DOHH2 (cell line): ENCODE results near the gene HYAL1.

Source experiments
- H3F3A ChIP-seq: fragments of 200-600 bp; sonication (generic), shearing (Covaris generic); 2 replicates; pipeline ENCODE4 v1.6.0; 2016; ENCODE audit warnings: antibody characterized with exemption, mild to moderate bottlenecking; ENCODE audit not compliant: control insufficient read depth, insufficient read depth
- H3K27ac ChIP-seq: fragments of 200-600 bp; sonication (generic); 2 replicates; pipeline ENCODE4 v1.5.1; 2014; ENCODE audit warnings: low read depth, mild to moderate bottlenecking, low read length, moderate library complexity
- H3K27me3 ChIP-seq: fragments of 200-600 bp; sonication (generic); 2 replicates; pipeline ENCODE4 v1.6.1; 2014; ENCODE audit warnings: mild to moderate bottlenecking, low read length, mixed read lengths; ENCODE audit not compliant: control insufficient read depth
- H3K36me3 ChIP-seq: fragments of 200-600 bp; sonication (generic); 2 replicates; pipeline ENCODE4 v1.6.1; 2014; ENCODE audit warnings: mild to moderate bottlenecking, low read length, moderate library complexity, mixed read lengths; ENCODE audit not compliant: control insufficient read depth
- H3K4me1 ChIP-seq: fragments of 200-600 bp; sonication (generic); 2 replicates; pipeline ENCODE4 v1.6.1; 2014; ENCODE audit warnings: mild to moderate bottlenecking, low read length, mixed read lengths; ENCODE audit not compliant: control insufficient read depth
- H3K4me2 ChIP-seq: fragments of 200-600 bp; sonication (generic); 2 replicates; pipeline ENCODE4 v1.6.0; 2014; ENCODE audit warnings: mild to moderate bottlenecking, low read length, moderate library complexity
- H3K4me3 ChIP-seq: fragments of 200-600 bp; sonication (generic); 2 replicates; pipeline ENCODE4 v1.5.1; 2014; ENCODE audit warnings: mild to moderate bottlenecking, low read length, mixed read lengths
- H3K79me2 ChIP-seq: fragments of 200-600 bp; sonication (generic); 2 replicates; pipeline ENCODE4 v1.6.1; 2014; ENCODE audit warnings: mild to moderate bottlenecking, low read length, mixed read lengths; ENCODE audit not compliant: control insufficient read depth
- H3K9me2 ChIP-seq: fragments of 200-600 bp; sonication (generic); replicated peaks from 2 replicates; pipeline ENCODE4 v1.6.1; 2014; ENCODE audit warnings: mild to moderate bottlenecking, low read length, mixed read lengths; ENCODE audit not compliant: control insufficient read depth
- H3K9me3 ChIP-seq: fragments of 200-600 bp; sonication (generic); 2 replicates; pipeline ENCODE4 v1.6.1; 2014; ENCODE audit warnings: antibody characterized with exemption, low read length, mixed read lengths; ENCODE audit not compliant: control insufficient read depth, insufficient read depth
- H4K20me1 ChIP-seq: fragments of 200-600 bp; sonication (generic); 2 replicates; pipeline ENCODE4 v1.6.0; 2014; ENCODE audit warnings: low read depth, mild to moderate bottlenecking, antibody characterized with exemption, low read length, moderate library complexity; ENCODE audit not compliant: control insufficient read depth, insufficient read depth
- CTCF ChIP-seq: fragments of 200-600 bp; sonication (generic); IDR thresholded peaks from one replicate; pipeline ENCODE4 v1.5.1; 2014; ENCODE audit warnings: antibody characterized with exemption, mild to moderate bottlenecking, low read depth, low read length; ENCODE audit not compliant: poor library complexity, severe bottlenecking
- EZH2phosphoT487 ChIP-seq: fragments of 200-600 bp; sonication (generic); IDR thresholded peaks from 2 replicates; pipeline ENCODE4 v1.6.1; 2017; ENCODE audit warnings: borderline replicate concordance, mild to moderate bottlenecking, antibody characterized with exemption, low read length, moderate library complexity, mixed read lengths

Gene HYAL1

GRCh38 chr3:50279255-50280016 is 23.9 kb downstream of the HYAL1 start:
- no peaks in the 10 kb centered on the region; the same call in 1 of the 2 replicates for H3F3A ChIP-seq
- no peak overlapping the region for H3K4me2 ChIP-seq
- H3K27me3 ChIP-seq: peaks cover 22% of the 10 kb centered on the region
- H3K36me3 ChIP-seq: no peaks in the 10 kb centered on the region
- no peaks in the 10 kb centered on the region for H4K20me1 ChIP-seq
- no peaks in the 10 kb centered on the region for H3K9me3 ChIP-seq
- H3K79me2 ChIP-seq: no peaks in the 10 kb centered on the region
- TF ChIP-seq EZH2phosphoT487 (no peak), CTCF (no peak)
- no peak overlapping the region for H3K4me3 ChIP-seq
- H3K4me1 ChIP-seq: peaks cover 7% of the 10 kb centered on the region
- H3K9me2 ChIP-seq: no peaks in the 10 kb centered on the region
- H3K27ac ChIP-seq: no peak overlapping the region

GRCh38 chr3:50278880-50279224 is 24.5 kb downstream of the HYAL1 start, which contains the start of gene LSMEM2:
LSMEM2 (plus strand) TSS chr3:50279087; CDS start chr3:50279114, 27 bp downstream.
- no peaks in the 10 kb centered on the region for H4K20me1 ChIP-seq
- TF ChIP-seq CTCF (no peak), EZH2phosphoT487 (no peak)
- H3K9me2 ChIP-seq: no peaks in the 10 kb centered on the region
- H3K36me3 ChIP-seq: no peaks in the 10 kb centered on the region
- H3K4me3 ChIP-seq: no peak within 1 kb of the TSS
- peaks cover 27% of the 10 kb centered on the region for H3K27me3 ChIP-seq
- no peak within 1 kb of the TSS for H3K4me2 ChIP-seq
- peaks cover 12% of the 10 kb centered on the region for H3K4me1 ChIP-seq
- no peaks in the 10 kb centered on the region for H3F3A ChIP-seq
- no peaks in the 10 kb centered on the region for H3K79me2 ChIP-seq
- no peak within 1 kb of the TSS for H3K27ac ChIP-seq
- no peaks in the 10 kb centered on the region for H3K9me3 ChIP-seq

GRCh38 chr3:50278123-50278879 is 25.1 kb downstream of the HYAL1 start:
- TF ChIP-seq CTCF: no peak
- no peak for TF ChIP-seq EZH2phosphoT487
- H3K4me2 ChIP-seq: no peak overlapping the region
- no peak overlapping the region for H3K27ac ChIP-seq
- no peaks in the 10 kb centered on the region for H3K9me2 ChIP-seq
- no peaks in the 10 kb centered on the region for H4K20me1 ChIP-seq
- H3K79me2 ChIP-seq: no peaks in the 10 kb centered on the region
- no peaks in the 10 kb centered on the region for H3F3A ChIP-seq
- no peaks in the 10 kb centered on the region for H3K9me3 ChIP-seq
- no peaks in the 10 kb centered on the region for H3K36me3 ChIP-seq
- H3K27me3 ChIP-seq: peaks cover 33% of the 10 kb centered on the region
- peaks cover 14% of the 10 kb centered on the region for H3K4me1 ChIP-seq
- H3K4me3 ChIP-seq: no peak overlapping the region
